Suprapubic skin (tissue), 4 donors: ENCODE measurements around the gene THRB. TPM values are rescaled to one million over a fixed set of nuclear protein-coding genes. Genes with fewer than 3 reads are reported as not detected.
A peak's percentile ranks its signal among the peaks of the same experiment; 100 is the strongest.

Source experiments
- DNase-seq, 2 donors: peaks; one replicate each; pipeline ENCODE4 v3.0.0-alpha.2; 2019; ENCODE audit warnings: low spot score in 2 of 2
- H3K27ac ChIP-seq: fragments of 200-600 bp; sonication (generic); one replicate; pipeline ENCODE4 v1.5.1; 2019
- H3K27me3 ChIP-seq: fragments of 200-600 bp; sonication (generic); one replicate; pipeline ENCODE4 v1.5.1; 2019
- H3K36me3 ChIP-seq: fragments of 200-600 bp; sonication (generic); one replicate; pipeline ENCODE4 v1.5.1; 2019
- H3K4me1 ChIP-seq: fragments of 200-600 bp; sonication (generic); one replicate; pipeline ENCODE4 v1.5.1; 2019
- H3K4me3 ChIP-seq: fragments of 200-600 bp; sonication (generic); one replicate; pipeline ENCODE4 v1.5.1; 2019; ENCODE audit warnings: mild to moderate bottlenecking
- H3K9me3 ChIP-seq: fragments of 200-600 bp; sonication (generic); one replicate; pipeline ENCODE4 v1.5.1; 2019
- EP300 ChIP-seq: sonication (generic); formaldehyde crosslinking; IDR thresholded peaks from one replicate; pipeline ENCODE4 v1.6.1; 2017; ENCODE audit warnings: antibody characterized with exemption
- POLR2A ChIP-seq, 2 donors: fragments of 450-650 bp; IDR thresholded peaks; one replicate each; pipeline ENCODE4 v1.6.1; 2017; ENCODE audit warnings: antibody characterized with exemption in 2 of 2, mild to moderate bottlenecking in 2 of 2, moderate library complexity in 2 of 2
- POLR2AphosphoS5 ChIP-seq, 3 donors: sonication (generic); formaldehyde crosslinking; IDR thresholded peaks; one replicate each; pipeline ENCODE4 v1.6.1; 2017; ENCODE audit warnings: antibody characterized with exemption in 3 of 3
- WGBS: methylation state at CpG from one replicate; pipeline ENCODE4 v1.1.5; 2018; 5-methylcytosine and 5-hydroxymethylcytosine counted together
- total RNA-seq, 4 donors: library from RNA; depleted of rRNA; stranded (reverse); fragments of >200 nt; gene quantifications; one replicate each; pipeline ENCODE4 v1.1.0, GENCODE V29; 2016
- TF ChIP-seq, protein P1 (sequence below), 2 donors: fragments of 200-600 bp in 1 of 2; fragments of 450-650 bp in 1 of 2; sonication (generic) in 1 of 2; IDR thresholded peaks; one replicate each; pipeline ENCODE4 v1.5.1; 2016 to 2019; ENCODE audit warnings: antibody characterized with exemption in 2 of 2, mild to moderate bottlenecking in 1 of 2, moderate library complexity in 1 of 2

Gene THRB
- total RNA-seq, 4 donors from 2014 or later: 16.6 to 32.9 (median 24.4) TPM

- DNase-seq: no peak
- TF ChIP-seq EP300 (no peak), POLR2AphosphoS5 (IDR thresholded peaks at IDR 0.05) (no peak), POLR2A (IDR thresholded peaks at IDR 0.05) (no peak)
- TF ChIP-seq, protein P1, sequence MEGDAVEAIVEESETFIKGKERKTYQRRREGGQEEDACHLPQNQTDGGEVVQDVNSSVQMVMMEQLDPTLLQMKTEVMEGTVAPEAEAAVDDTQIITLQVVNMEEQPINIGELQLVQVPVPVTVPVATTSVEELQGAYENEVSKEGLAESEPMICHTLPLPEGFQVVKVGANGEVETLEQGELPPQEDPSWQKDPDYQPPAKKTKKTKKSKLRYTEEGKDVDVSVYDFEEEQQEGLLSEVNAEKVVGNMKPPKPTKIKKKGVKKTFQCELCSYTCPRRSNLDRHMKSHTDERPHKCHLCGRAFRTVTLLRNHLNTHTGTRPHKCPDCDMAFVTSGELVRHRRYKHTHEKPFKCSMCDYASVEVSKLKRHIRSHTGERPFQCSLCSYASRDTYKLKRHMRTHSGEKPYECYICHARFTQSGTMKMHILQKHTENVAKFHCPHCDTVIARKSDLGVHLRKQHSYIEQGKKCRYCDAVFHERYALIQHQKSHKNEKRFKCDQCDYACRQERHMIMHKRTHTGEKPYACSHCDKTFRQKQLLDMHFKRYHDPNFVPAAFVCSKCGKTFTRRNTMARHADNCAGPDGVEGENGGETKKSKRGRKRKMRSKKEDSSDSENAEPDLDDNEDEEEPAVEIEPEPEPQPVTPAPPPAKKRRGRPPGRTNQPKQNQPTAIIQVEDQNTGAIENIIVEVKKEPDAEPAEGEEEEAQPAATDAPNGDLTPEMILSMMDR (IDR thresholded peaks at IDR 0.05): no peak
- no peak overlapping the region for H3K4me3 ChIP-seq
- H3K36me3 ChIP-seq: peaks cover 13% of the 10 kb centered on the region
- no peak overlapping the region for H3K27ac ChIP-seq
- WGBS: 94% methylated on average over 2 of the region's 2 CpGs
- peaks cover 7% of the 10 kb centered on the region for H3K9me3 ChIP-seq
- no peaks in the 10 kb centered on the region for H3K4me1 ChIP-seq
- no peaks in the 10 kb centered on the region for H3K27me3 ChIP-seq
These were observed 200.5 kb downstream of the THRB start for GRCh38 chr3:24294150-24294549.

DNA sequence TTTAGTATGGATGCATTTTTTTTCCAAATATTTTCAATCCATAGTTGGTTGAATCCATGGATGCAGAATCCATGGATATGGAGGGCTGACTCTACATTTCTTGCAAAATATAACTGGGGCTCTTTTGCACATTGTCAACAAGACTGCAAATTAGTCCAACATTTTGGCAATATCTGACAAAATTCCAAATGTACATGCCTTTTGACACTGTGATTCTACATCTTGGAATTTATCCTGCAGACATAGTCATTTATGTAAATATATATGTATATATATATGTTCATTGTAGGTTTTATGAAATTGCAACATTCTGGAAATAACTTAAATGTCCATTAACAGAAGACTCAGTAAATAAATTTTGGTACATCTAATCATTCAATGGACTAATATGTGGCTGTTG lies 203.0 kb downstream of the THRB start:
- peaks cover 13% of the 10 kb centered on the region for H3K36me3 ChIP-seq

GRCh38 chr3:24290596-24290995 lies 204.1 kb downstream of the THRB start:
- H3K9me3 ChIP-seq: peaks cover 7% of the 10 kb centered on the region
- H3K36me3 ChIP-seq: peaks cover 13% of the 10 kb centered on the region
- no peaks in the 10 kb centered on the region for H3K27me3 ChIP-seq
- no peak overlapping the region for H3K4me3 ChIP-seq
- DNase-seq: no peak
- WGBS: 78% methylated on average over 3 of the region's 3 CpGs
- TF ChIP-seq EP300 (no peak), POLR2A (IDR thresholded peaks at IDR 0.05) (no peak), POLR2AphosphoS5 (IDR thresholded peaks at IDR 0.05) (no peak)
- TF ChIP-seq, protein P1 (IDR thresholded peaks at IDR 0.05): no peak
- H3K4me1 ChIP-seq: peaks cover 15% of the 10 kb centered on the region
- no peak overlapping the region for H3K27ac ChIP-seq

More for the DNA sequence above, 203.0 kb downstream of the THRB start:
- no peak overlapping the region for H3K4me3 ChIP-seq
- DNase-seq: no peak
- TF ChIP-seq POLR2AphosphoS5 (IDR thresholded peaks at IDR 0.05): no peak
- TF ChIP-seq EP300: no peak
- TF ChIP-seq, protein P1 (IDR thresholded peaks at IDR 0.05): no peak
- TF ChIP-seq POLR2A (IDR thresholded peaks at IDR 0.05): no peak
- peaks cover 15% of the 10 kb centered on the region for H3K4me1 ChIP-seq
- no peak overlapping the region for H3K27ac ChIP-seq
- no peaks in the 10 kb centered on the region for H3K27me3 ChIP-seq
- peaks cover 7% of the 10 kb centered on the region for H3K9me3 ChIP-seq

GRCh38 chr3:24288496-24289236 lies 206.0 kb downstream of the THRB start:
- Histone ChIP-seq H3K27ac (peak overlapping the region; percentile 53), H3K4me1 (peaks cover 15% of the 10 kb centered on the region), H3K27me3 (no peaks in the 10 kb centered on the region), H3K9me3 (no peaks in the 10 kb centered on the region), H3K4me3 (no peak overlapping the region), H3K36me3 (peaks cover 2% of the 10 kb centered on the region)
- TF ChIP-seq POLR2AphosphoS5 (IDR thresholded peaks at IDR 0.05): no peak
- no peak for TF ChIP-seq POLR2A (IDR thresholded peaks at IDR 0.05)
- TF ChIP-seq, protein P1 (IDR thresholded peaks at IDR 0.05): no peak
- TF ChIP-seq EP300: no peak
- DNase-seq: no peak
- 47% methylated on average over 8 of the region's 8 CpGs for WGBS

- Histone ChIP-seq H3K4me1 (peaks cover 15% of the 10 kb centered on the region), H3K27ac (peak overlapping the region; percentile 53), H3K4me3 (no peak overlapping the region), H3K36me3 (no peaks in the 10 kb centered on the region), H3K27me3 (no peaks in the 10 kb centered on the region), H3K9me3 (no peaks in the 10 kb centered on the region)
- WGBS: 55% methylated on average over 3 of the region's 3 CpGs
- TF ChIP-seq, protein P1 (IDR thresholded peaks at IDR 0.05): no peak
- TF ChIP-seq EP300 (no peak), POLR2A (IDR thresholded peaks at IDR 0.05) (no peak), POLR2AphosphoS5 (IDR thresholded peaks at IDR 0.05) (no peak)
- DNase-seq: no peak
These were observed 206.7 kb downstream of the THRB start for GRCh38 chr3:24287755-24288450.
